HG03378 (cell line): Measurements from ENCODE around the gene RNF123.
"Not testable (repeated sequence)": the region's sequence is repeated elsewhere in the genome, so short reads cannot be mapped to it uniquely, and the experiment has no call there.

Source experiments
- ATAC-seq: cut with Tn5 transposase; IDR thresholded peaks from one replicate; pipeline ENCODE4 v1.9.1; 2021; ENCODE audit warnings: mild to moderate bottlenecking, moderate library complexity; ENCODE audit not compliant: unreplicated experiment

RNF123 gene

GRCh38 chr3:49675912-49676311 is 13.4 kb upstream of the RNF123 start:
- no peak for ATAC-seq

GRCh38 chr3:49680493-49681231 is 8.7 kb upstream of the RNF123 start:
- ATAC-seq: no peak

DNA sequence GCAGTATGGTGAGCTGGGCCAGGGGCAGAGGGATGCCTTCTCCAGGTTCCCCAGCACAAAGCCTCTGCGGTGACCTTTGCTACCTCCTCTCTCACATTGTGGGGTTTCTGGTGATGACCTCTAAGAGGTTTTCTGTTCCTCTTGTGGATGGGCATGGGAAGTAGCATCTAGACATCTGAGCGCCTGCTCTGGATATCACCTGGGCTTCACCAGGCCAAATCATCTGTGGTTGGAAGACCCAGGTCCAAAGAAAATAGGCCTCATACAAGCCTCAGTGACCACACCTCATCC is 8.2 kb upstream of the RNF123 start:
- ATAC-seq: no peak

GRCh38 chr3:49681543-49681942 is 7.8 kb upstream of the RNF123 start:
- no peak for ATAC-seq

DNA sequence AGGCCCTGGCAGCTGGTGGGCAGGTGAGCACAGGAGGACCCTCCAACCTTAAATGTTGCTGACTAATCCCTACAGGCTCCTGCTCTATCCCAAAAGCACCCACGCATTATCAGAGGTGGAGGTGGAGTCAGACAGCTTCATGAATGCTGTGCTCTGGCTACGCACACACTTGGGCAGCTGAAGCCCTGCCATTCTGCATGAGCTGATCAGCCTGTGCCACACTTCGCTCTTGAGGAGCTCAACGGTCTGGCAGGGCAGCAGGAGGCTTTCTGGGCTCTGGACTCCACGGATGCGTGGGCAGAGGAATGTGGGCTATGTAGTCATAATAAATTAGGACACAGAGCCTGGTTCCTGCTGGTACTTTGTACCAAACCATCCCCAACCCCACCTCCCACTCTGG is 6.2 kb upstream of the RNF123 start:
- no peak for ATAC-seq

DNA sequence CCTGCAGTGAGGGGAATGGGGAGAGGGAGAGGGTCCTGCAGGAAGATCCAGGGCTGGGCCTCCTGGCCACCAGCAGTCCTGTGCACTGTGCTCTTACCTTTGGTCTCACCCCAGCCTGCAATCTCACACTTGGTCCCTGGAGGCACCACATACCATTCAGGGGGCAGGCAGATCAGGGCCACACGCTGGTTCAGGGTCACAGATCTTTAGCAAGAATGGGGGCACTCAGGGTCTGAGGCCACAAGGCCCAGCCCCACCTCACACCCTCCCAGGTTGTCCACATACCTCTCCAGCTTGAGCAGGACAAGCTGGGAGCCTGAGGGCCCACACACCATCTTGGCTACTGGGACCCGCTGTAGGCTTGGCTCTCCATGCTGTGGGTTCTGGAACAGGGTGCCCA is 4.9 kb upstream of the RNF123 start:
- not testable (repeated sequence) for ATAC-seq

DNA sequence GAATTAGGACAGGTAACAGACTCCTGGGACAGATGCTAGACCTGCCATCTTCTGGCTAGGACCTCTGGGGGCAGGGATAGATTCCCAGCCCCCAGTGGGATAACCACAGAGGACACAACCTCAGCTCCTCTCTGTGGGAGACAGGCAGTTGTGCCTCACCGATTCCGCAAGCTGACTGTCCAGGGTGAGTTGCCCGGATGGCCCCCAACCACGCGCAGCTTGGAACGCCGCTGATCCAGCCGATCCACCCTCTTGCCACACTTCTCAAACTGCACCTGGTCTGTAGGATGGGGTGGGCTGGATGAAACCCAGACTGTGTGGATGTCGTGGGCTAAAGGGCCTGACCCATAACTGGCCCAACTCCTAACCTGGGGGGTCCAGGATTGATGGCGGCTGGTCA is 4.3 kb upstream of the RNF123 start:
- ATAC-seq: not testable (repeated sequence)

DNA sequence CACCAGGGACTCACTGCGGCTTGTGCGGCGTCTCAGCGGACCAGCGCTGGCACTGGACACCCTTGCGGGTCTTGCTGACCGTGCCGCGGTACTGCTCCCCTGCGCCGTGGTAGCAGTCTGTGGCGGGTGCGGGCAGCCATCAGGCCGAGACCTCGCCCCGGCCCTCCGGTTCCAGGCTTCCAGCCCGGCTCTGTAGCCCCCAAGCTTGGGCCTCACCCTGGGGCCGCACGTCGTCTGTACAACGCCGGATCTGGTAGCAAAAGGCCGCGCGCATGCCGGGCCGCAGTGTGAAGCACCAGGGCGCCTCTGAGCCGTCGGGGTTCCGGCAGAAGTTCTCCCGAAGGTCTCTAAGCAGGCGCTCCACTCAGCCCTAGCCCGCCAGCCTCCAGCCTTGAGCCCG is 3.5 kb upstream of the RNF123 start:
- ATAC-seq: not testable (repeated sequence)

GRCh38 chr3:49686346-49686745 is 3.0 kb upstream of the RNF123 start:
- ATAC-seq: not testable (repeated sequence)

GRCh38 chr3:49686769-49687423 is 2.5 kb upstream of the RNF123 start:
- ATAC-seq: not testable (repeated sequence)

DNA sequence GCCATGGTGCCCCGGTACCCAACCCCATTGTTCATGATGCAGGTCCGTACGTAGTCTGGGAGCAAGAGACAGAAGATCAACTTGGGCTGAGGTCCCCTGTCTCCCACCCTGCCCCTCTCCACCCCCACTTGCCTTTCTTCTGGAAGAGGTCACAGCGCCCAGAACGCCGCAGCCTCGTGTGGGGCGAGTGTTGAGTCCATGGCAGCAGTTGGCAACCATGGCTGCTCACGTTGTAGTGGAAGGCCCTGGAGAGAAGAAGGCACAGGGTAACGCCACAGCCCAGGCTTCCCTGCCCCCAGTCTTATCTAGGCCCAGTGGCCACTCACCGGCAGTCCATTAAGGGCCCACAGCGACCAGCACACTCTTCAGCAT is 1.9 kb upstream of the RNF123 start:
- ATAC-seq: not testable (repeated sequence)

- ATAC-seq: not testable (repeated sequence)
Observed at GRCh38 chr3:49688338-49689045, 865 bp upstream of the RNF123 start.

DNA sequence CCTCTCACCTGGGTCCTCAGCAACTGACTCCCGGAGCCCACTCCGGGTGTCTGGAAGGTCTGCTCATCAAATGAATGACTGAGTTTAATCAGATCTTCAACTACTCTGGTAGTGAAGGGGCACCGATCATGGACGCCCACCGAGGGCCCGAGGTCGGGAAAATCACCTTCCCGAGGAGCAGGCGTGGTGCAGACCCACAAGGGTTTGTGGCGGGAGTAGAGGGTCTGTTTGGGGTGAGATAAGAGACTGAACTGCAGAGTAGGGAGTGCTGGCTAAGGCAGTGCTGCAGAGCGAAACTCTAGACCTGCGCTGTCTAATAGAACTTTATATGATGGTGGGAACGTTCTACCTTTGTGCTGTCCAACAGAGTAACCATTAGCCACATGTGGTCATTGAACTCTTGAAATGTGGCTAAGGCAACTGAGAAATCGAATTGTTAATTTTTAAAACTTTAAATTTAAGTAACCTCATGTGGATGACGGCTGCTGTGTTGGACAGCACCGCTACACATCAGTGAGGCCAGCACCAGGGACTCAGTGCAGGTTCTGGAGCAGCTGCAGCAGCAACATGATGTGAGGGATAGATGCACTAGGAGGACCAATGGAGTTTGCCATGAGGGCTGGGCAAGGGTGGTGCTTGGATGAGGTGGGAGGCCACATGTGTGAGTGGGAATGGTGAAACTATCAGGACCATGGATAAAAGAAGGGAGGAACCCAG is 709 bp downstream of the RNF123 start:
- not testable (repeated sequence) for ATAC-seq

GRCh38 chr3:49690856-49691255 is 1.5 kb downstream of the RNF123 start:
- not testable (repeated sequence) for ATAC-seq

GRCh38 chr3:49691481-49691880 is 2.1 kb downstream of the RNF123 start:
- not testable (repeated sequence) for ATAC-seq

DNA sequence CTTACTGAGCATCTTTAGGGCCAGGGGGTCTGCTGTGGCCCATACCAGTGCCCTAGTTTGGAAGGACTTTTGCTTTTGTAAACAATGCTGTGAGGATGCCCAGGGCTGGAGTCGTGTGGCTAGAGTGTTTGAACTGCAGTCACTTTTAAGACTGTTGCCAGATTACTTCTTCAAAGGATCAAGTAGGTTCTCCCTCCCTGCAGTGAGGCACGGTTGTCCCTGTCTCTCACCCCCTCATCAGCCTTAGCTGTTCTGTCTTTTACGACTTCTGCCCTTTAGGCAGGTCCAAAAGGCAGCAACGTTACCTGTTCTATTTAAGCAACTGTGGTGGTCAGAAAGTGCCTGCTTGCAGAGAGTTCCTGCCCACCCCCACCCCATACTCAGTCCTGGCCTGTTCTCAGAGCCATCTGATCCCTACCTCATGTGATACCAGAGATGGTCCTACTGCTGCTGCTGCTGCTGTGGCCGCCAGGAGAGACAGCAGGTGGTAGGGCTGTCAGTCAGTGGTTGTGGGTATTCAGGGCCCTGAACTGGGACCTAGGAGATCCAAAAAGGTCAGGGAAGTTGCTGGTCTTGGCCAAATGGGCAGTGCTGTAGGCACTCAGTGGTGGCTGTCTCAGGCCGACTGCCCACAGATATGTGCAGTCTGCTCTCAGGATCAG is 5.2 kb downstream of the RNF123 start:
- ATAC-seq: not testable (repeated sequence)

GRCh38 chr3:49695350-49696015 is 6.1 kb downstream of the RNF123 start:
- ATAC-seq: not testable (repeated sequence)

GRCh38 chr3:49699281-49699979 is 10.1 kb downstream of the RNF123 start:
- ATAC-seq: no peak

DNA sequence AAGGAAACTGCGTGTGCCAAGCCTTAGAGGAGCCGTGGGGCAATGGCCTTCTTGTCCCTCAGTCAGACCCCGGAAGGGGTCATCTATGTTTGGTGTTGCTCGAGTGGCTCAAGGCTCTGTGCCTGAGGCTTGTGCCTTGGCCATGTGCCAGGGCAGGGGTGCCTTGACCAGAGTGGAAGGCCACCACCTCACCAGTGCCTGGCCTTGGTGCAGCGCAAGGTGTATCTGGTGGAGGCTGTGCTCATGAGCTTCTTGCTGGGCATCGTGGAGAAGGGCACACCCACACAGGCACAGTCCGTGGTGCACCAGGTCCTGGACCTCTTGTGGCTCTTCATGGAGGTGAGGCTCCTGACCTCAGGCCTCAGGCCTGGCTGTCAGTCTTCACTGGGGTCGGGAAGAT is 10.7 kb downstream of the RNF123 start:
- no peak for ATAC-seq
